CD4-positive, alpha-beta T cell treated with Interleukin-2 at 100 ng/mL for 4 hours (primary cell): Measurements from ENCODE around the gene RHOXF2B.
"Not testable (repeated sequence)": the region's sequence is repeated elsewhere in the genome, so short reads cannot be mapped to it uniquely, and the experiment has no call there.

ENCODE experiments used
- DNase-seq: peaks from one replicate; pipeline ENCODE4 v3.0.0-alpha.2; 2020; ENCODE audit warnings: low spot score

RHOXF2B gene

GRCh38 chrX:120077590-120077989 lies at the start of gene RHOXF2B:
Gene RHOXF2B, minus strand, starts transcription at chrX:120077690. Its CDS starts 138 bp downstream, at chrX:120077552.
- not testable (repeated sequence) for DNase-seq

- no peak for DNase-seq
These were observed 48.0 kb upstream of the RHOXF2B start for GRCh38 chrX:120125444-120125843.

GRCh38 chrX:120120223-120120622 lies 42.7 kb upstream of the RHOXF2B start:
- DNase-seq = no peak

- DNase-seq = no peak
These were observed 38.0 kb upstream of the RHOXF2B start, which contains the start of gene RHOXF1 for GRCh38 chrX:120115438-120115963. Gene RHOXF1, minus strand, starts transcription at chrX:120115913. Its CDS starts 51 bp downstream, at chrX:120115862.

- no peak for DNase-seq
These were observed 34.1 kb upstream of the RHOXF2B start for GRCh38 chrX:120111611-120112010.

- no peak for DNase-seq
These were observed 31.9 kb upstream of the RHOXF2B start for GRCh38 chrX:120109378-120109777.

- DNase-seq = not testable (repeated sequence)
These were observed 27.2 kb upstream of the RHOXF2B start for GRCh38 chrX:120104707-120105106.

- DNase-seq = not testable (repeated sequence)
These were observed 23.6 kb upstream of the RHOXF2B start for GRCh38 chrX:120101057-120101456.

- DNase-seq = no peak
These were observed 12.7 kb upstream of the RHOXF2B start for GRCh38 chrX:120090208-120090607.

GRCh38 chrX:120087289-120088017 lies 10.0 kb upstream of the RHOXF2B start:
- no peak for DNase-seq

- DNase-seq = not testable (repeated sequence)
These were observed 8.2 kb upstream of the RHOXF2B start for GRCh38 chrX:120085553-120086185.

- DNase-seq = not testable (repeated sequence)
These were observed 11.3 kb downstream of the RHOXF2B start for GRCh38 chrX:120066169-120066568.

GRCh38 chrX:120042712-120043111 lies 34.8 kb downstream of the RHOXF2B start:
- DNase-seq = not testable (repeated sequence)

GRCh38 chrX:120042247-120042646 lies 35.2 kb downstream of the RHOXF2B start:
- not testable (repeated sequence) for DNase-seq

- DNase-seq = not testable (repeated sequence)
These were observed 37.3 kb downstream of the RHOXF2B start for GRCh38 chrX:120040176-120040575.

GRCh38 chrX:120039087-120039733 lies 38.3 kb downstream of the RHOXF2B start:
- DNase-seq = not testable (repeated sequence)

- DNase-seq = no peak
These were observed 40.8 kb downstream of the RHOXF2B start for GRCh38 chrX:120036704-120037103.

GRCh38 chrX:120035522-120036309 lies 41.8 kb downstream of the RHOXF2B start:
- not testable (repeated sequence) for DNase-seq

GRCh38 chrX:120029354-120029753 lies 48.1 kb downstream of the RHOXF2B start:
- no peak for DNase-seq

GRCh38 chrX:120023259-120023658 lies 54.2 kb downstream of the RHOXF2B start:
- DNase-seq = no peak

- DNase-seq = no peak
These were observed 54.7 kb downstream of the RHOXF2B start for GRCh38 chrX:120022763-120023162.
